Endothelial cell of umbilical vein (primary cell): Measurements from ENCODE around the gene CLTC. TPM values are rescaled to one million over a fixed set of nuclear protein-coding genes. Genes with fewer than 3 reads are reported as not detected.

Experiments
- BruUV-seq: library from RNA; stranded (reverse); fragments of 400-500 nt; replicated peaks from 2 replicates; lab custom pipeline; 2021; lab: Mats Ljungman, UMichigan
- CTCF ChIA-PET: fragments of 300-600, 350-600 bp; sonication (Branson Sonifier 250); formaldehyde crosslinking; loops from one replicate; lab custom pipeline; 2021; ENCODE audit warnings: antibody characterized with exemption, inconsistent platforms; lab: Charles Lee
- POLR2A ChIA-PET: fragments of 300-600, 350-600 bp; sonication (Branson Sonifier 250); formaldehyde crosslinking; loops from one replicate; lab custom pipeline; 2021; ENCODE audit warnings: antibody characterized with exemption, inconsistent platforms; lab: Charles Lee
- DNase-seq: peaks from one replicate; pipeline ENCODE4 v3.0.0-alpha.2; 2011; ENCODE audit warnings: low read depth, low spot score
- FAIRE-seq: peaks from 2 replicates; lab custom pipeline; 2011; peaks lifted over from hg19 to GRCh38; lab: Jason Lieb, UNC
- H2AFZ ChIP-seq: 2 replicates; pipeline ENCODE4 v1.6.0; 2012; ENCODE audit warnings: low read depth, low read length, control low read depth, inconsistent platforms
- H3K27ac ChIP-seq: 2 replicates; pipeline ENCODE4 v1.5.1; 2011; ENCODE audit warnings: low read depth, mild to moderate bottlenecking, control low read depth, low read length, moderate library complexity; ENCODE audit not compliant: insufficient read depth
- H3K27me3 ChIP-seq, 2 experiments: 2 replicates each; pipeline versions ENCODE4 v1.6.0 to v1.6.1; 2011; ENCODE audit warnings: low read length in 2 of 2, mixed read lengths in 1 of 2; ENCODE audit not compliant: control insufficient read depth in 2 of 2, insufficient read depth in 2 of 2
- H3K36me3 ChIP-seq, 2 experiments: 2 replicates in 1 of 2; 3 replicates in 1 of 2; pipeline ENCODE4 v1.5.1; 2011; ENCODE audit warnings: low read length in 2 of 2, mild to moderate bottlenecking in 1 of 2, moderate library complexity in 1 of 2; ENCODE audit not compliant: control insufficient read depth in 2 of 2, insufficient read depth in 2 of 2; ENCODE audit errors: extremely low read depth in 1 of 2
- H3K4me1 ChIP-seq: 3 replicates; pipeline ENCODE4 v1.5.1; 2011; ENCODE audit warnings: mild to moderate bottlenecking, low read length; ENCODE audit not compliant: control insufficient read depth, insufficient read depth; ENCODE audit errors: extremely low read depth
- H3K4me2 ChIP-seq: 2 replicates; pipeline ENCODE4 v1.6.1; 2011; ENCODE audit warnings: low read length, control low read depth, mixed read lengths; ENCODE audit not compliant: insufficient read depth
- H3K4me3 ChIP-seq, 3 experiments: fragments of 200-600 bp in 1 of 3; sonication (generic), shearing (Covaris generic) in 1 of 3; replicated peaks in 1 of 3; 2 replicates each; pipeline ENCODE4 v1.5.1; 2011 to 2016; ENCODE audit warnings: control low read depth in 3 of 3, low read length in 3 of 3, mild to moderate bottlenecking in 2 of 3, inconsistent platforms in 1 of 3, low read depth in 1 of 3, moderate library complexity in 1 of 3; ENCODE audit not compliant: insufficient read depth in 1 of 3
- H3K79me2 ChIP-seq: 2 replicates; pipeline ENCODE4 v1.6.0; 2012; ENCODE audit warnings: low read length, inconsistent platforms; ENCODE audit not compliant: control insufficient read depth, insufficient read depth
- H3K9ac ChIP-seq: replicated peaks from 2 replicates; pipeline ENCODE3; 2011; ENCODE audit warnings: low read length, control low read depth; ENCODE audit not compliant: insufficient read depth; ENCODE audit errors: extremely low read depth
- H3K9me1 ChIP-seq: replicated peaks from 3 replicates; pipeline ENCODE4 v1.6.0; 2011; ENCODE audit warnings: mild to moderate bottlenecking, low read length; ENCODE audit not compliant: control insufficient read depth, insufficient read depth; ENCODE audit errors: extremely low read depth
- H3K9me3 ChIP-seq: replicated peaks from 2 replicates; pipeline ENCODE4 v1.5.1; 2012; ENCODE audit warnings: low read length, inconsistent platforms; ENCODE audit not compliant: control insufficient read depth, insufficient read depth
- H4K20me1 ChIP-seq: replicated peaks from 2 replicates; pipeline ENCODE3; 2011; ENCODE audit warnings: mild to moderate bottlenecking, low read length; ENCODE audit not compliant: control insufficient read depth, insufficient read depth; ENCODE audit errors: extremely low read depth
- CTCF ChIP-seq, 2 donors: IDR thresholded peaks; 1 replicate in 1 of 2; 2 replicates in 1 of 2; pipeline ENCODE4 v1.5.1; 2011; ENCODE audit warnings: low read length in 2 of 2, mild to moderate bottlenecking in 2 of 2, moderate library complexity in 2 of 2, control low read depth in 1 of 2, inconsistent platforms in 1 of 2, low read depth in 1 of 2; ENCODE audit not compliant: insufficient read depth in 1 of 2; ENCODE audit errors: extremely low read depth in 1 of 2
- EZH2 ChIP-seq: IDR thresholded peaks from 2 replicates; pipeline ENCODE4 v1.6.1; 2012; ENCODE audit warnings: borderline replicate concordance, low read depth, mild to moderate bottlenecking, moderate library complexity, low read length, inconsistent platforms; ENCODE audit not compliant: severe bottlenecking
- FOS ChIP-seq: IDR thresholded peaks from 2 replicates; pipeline ENCODE4 v1.6.1; 2011; ENCODE audit warnings: mild to moderate bottlenecking, low read length, moderate library complexity, borderline replicate concordance; ENCODE audit not compliant: insufficient read depth
- GATA2 ChIP-seq: IDR thresholded peaks from 2 replicates; pipeline ENCODE4 v1.7.0; 2011; ENCODE audit warnings: low read depth, mild to moderate bottlenecking, moderate library complexity, mixed read lengths, low read length; ENCODE audit not compliant: insufficient read length, insufficient read depth
- JUN ChIP-seq: IDR thresholded peaks from 2 replicates; pipeline ENCODE4 v1.6.1; 2011; ENCODE audit warnings: borderline replicate concordance, low read depth; ENCODE audit not compliant: insufficient read length, insufficient read depth
- MAX ChIP-seq: IDR thresholded peaks from 2 replicates; pipeline ENCODE4 v1.6.1; 2011; ENCODE audit not compliant: insufficient read depth, insufficient read length
- MYC ChIP-seq: IDR thresholded peaks from one replicate; pipeline ENCODE4 v1.6.1; 2011; ENCODE audit warnings: mild to moderate bottlenecking, low read depth, low read length
- POLR2A ChIP-seq: IDR thresholded peaks from 2 replicates; pipeline ENCODE4 v1.6.1; 2012; ENCODE audit warnings: low read depth, mild to moderate bottlenecking, control low read depth, low read length
- POLR2AphosphoS5 ChIP-seq: IDR thresholded peaks from 2 replicates; pipeline ENCODE4 v1.6.1; 2012; ENCODE audit warnings: low read depth, mild to moderate bottlenecking, control low read depth, low read length, moderate library complexity; ENCODE audit not compliant: insufficient read depth
- dilution Hi-C: fragments of 300-500 bp; cut with MboI; formaldehyde crosslinking; loops from one replicate; pipeline ENCODE4 v1.15.0; 2019; ENCODE audit warnings: low sequenced_read_pairs; ENCODE audit not compliant: extremely low pct_ligation_motif_present
- intact Hi-C: fragments of 100-400 bp; cut with micrococcal nuclease; formaldehyde crosslinking; loops from one replicate; pipeline ENCODE4 v1.10.0; 2022
- polyA plus RNA-seq, 4 experiments: library from polyadenylated mRNA; depleted of rRNA in 3 of 4; stranded (reverse) in 3 of 4; unstranded in 1 of 4; fragments of >200 nt; gene quantifications; 2 replicates each; pipeline versions ENCODE4 v1.2.1 to v1.2.3, GENCODE V29; 2011 to 2012; ENCODE audit warnings: missing spikeins in 1 of 4
- total RNA-seq: library from RNA; stranded (reverse); gene quantifications from 2 replicates; pipeline ENCODE4 v1.2.3, GENCODE V29; 2021

CLTC gene
- total and polyA plus RNA-seq, 2 donors (not counting 3 experiments of a cell fraction or from before 2014, with no cell fraction given), result 164 to 326 TPM

DNA sequence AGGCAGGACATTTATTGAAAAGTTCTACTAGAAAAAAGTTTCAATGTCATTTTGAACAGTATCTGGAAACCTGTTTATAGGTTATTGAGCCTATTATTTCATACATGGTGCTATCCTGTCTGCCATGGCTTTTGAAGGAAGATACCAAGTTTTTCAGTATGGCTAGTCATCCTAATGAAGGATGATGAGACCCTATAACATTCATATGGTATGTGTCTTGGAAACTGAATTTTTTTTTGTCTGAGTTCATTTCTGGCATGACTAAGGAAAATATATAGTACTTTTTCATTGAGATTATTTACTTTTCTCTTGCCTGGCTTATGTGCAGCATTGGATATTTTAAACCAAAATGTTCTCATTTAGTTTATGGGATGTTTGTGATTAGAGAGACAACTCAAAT is 30.2 kb downstream of the CLTC start:
- H3K27me3 ChIP-seq, result no peaks in the 10 kb centered on the region
- DNase-seq, result no peak
- no peak for FAIRE-seq
- H3K9me3 ChIP-seq, result no peaks in the 10 kb centered on the region
- no peak for TF ChIP-seq POLR2AphosphoS5
- TF ChIP-seq POLR2A, result no peak
- TF ChIP-seq MYC, result no peak
- TF ChIP-seq JUN, result no peak
- no peak for TF ChIP-seq GATA2
- TF ChIP-seq CTCF (IDR thresholded peaks at IDR 0.05; ENCODE audit: extremely low read depth in 1 of 2, insufficient read depth in 1 of 2, low read depth in 1 of 2, low read length in 2 of 2), result no peak
- no peak for TF ChIP-seq EZH2
- TF ChIP-seq FOS, result no peak
- no peak for TF ChIP-seq MAX
- no peak overlapping the region for H3K4me2 ChIP-seq
- peaks cover 78% of the 10 kb centered on the region for H3K79me2 ChIP-seq
- H4K20me1 ChIP-seq, result no peaks in the 10 kb centered on the region
- peaks cover 8% of the 10 kb centered on the region for H3K4me1 ChIP-seq
- dilution Hi-C loops (no loop called here), intact Hi-C loops (no loop called here)
- H3K9ac ChIP-seq, result no peak overlapping the region
- no peak overlapping the region for H2AFZ ChIP-seq
- no TSS peak for BruUV-seq
- peaks cover 15 to 47% of the 10 kb centered on the region in 2 experiments for H3K36me3 ChIP-seq
- peaks cover 3% of the 10 kb centered on the region for H3K9me1 ChIP-seq
- H3K27ac ChIP-seq, result no peak overlapping the region
- H3K4me3 ChIP-seq, result no peak overlapping the region
- POLR2A ChIA-PET, result no interaction called here
- CTCF ChIA-PET, result interaction anchor here (0.5 kb wide), 1 partner anchor 573 kb away, joined by 3 read pairs; no protein-coding TSS in a partner anchor
